HG03108 (cell line): ENCODE results near the gene THTPA.

ENCODE experiments used
- ATAC-seq: cut with Tn5 transposase; IDR thresholded peaks from one replicate; pipeline ENCODE4 v1.9.1; 2021; ENCODE audit warnings: moderate library complexity; ENCODE audit not compliant: unreplicated experiment

Gene THTPA

GRCh38 chr14:23551266-23552028 is 4.6 kb upstream of the THTPA start, which contains the start of gene ZFHX2:
Gene ZFHX2, minus strand, starts transcription at chr14:23551765. Its CDS starts 16,440 bp downstream, at chr14:23535325.
- peak; percentile 60 for ATAC-seq

- ATAC-seq = no peak
These were observed 564 bp upstream of the THTPA start for GRCh38 chr14:23555533-23555881.

- no peak for ATAC-seq
These were observed 799 bp downstream of the THTPA start for GRCh38 chr14:23556700-23557440.

- no peak for ATAC-seq
These were observed 1.4 kb downstream of the THTPA start for GRCh38 chr14:23557521-23557920.

- ATAC-seq = no peak
These were observed 1.9 kb downstream of the THTPA start for GRCh38 chr14:23557946-23558345.

GRCh38 chr14:23558346-23559009 is 2.4 kb downstream of the THTPA start:
- no peak for ATAC-seq

- no peak for ATAC-seq
These were observed 3.2 kb downstream of the THTPA start for GRCh38 chr14:23559010-23559925.

GRCh38 chr14:23559926-23560520 is 4.0 kb downstream of the THTPA start:
- ATAC-seq = no peak

- no peak for ATAC-seq
These were observed 5.2 kb downstream of the THTPA start for GRCh38 chr14:23561259-23561658.

- no peak for ATAC-seq
These were observed 6.1 kb downstream of the THTPA start for GRCh38 chr14:23561873-23562821.

GRCh38 chr14:23562822-23563472 is 6.9 kb downstream of the THTPA start:
- ATAC-seq = no peak

- no peak for ATAC-seq
These were observed 7.6 kb downstream of the THTPA start for GRCh38 chr14:23563473-23564180.

GRCh38 chr14:23564181-23564812 is 8.2 kb downstream of the THTPA start:
- ATAC-seq = no peak

GRCh38 chr14:23564876-23565275 is 8.8 kb downstream of the THTPA start:
- no peak for ATAC-seq

- no peak for ATAC-seq
These were observed 9.6 kb downstream of the THTPA start for GRCh38 chr14:23565626-23566025.

GRCh38 chr14:23566112-23566777 is 10.2 kb downstream of the THTPA start:
- no peak for ATAC-seq

GRCh38 chr14:23566778-23567185 is 10.7 kb downstream of the THTPA start:
- ATAC-seq = no peak
